IMR-90 (cell line): ENCODE data around the gene MRM1. TPM values are rescaled to one million over a fixed set of nuclear protein-coding genes. Genes with fewer than 3 reads are reported as not detected.

ENCODE experiments used
- ATAC-seq: fragments of 200-7000 bp; cut with Tn5 transposase; 2 replicates; pipeline ENCODE4 v1.9.1; 2020; ENCODE audit warnings: low read depth, mild to moderate bottlenecking, moderate library complexity
- BruUV-seq: library from RNA; stranded (reverse); fragments of 400-500 nt; replicated peaks from 2 replicates; lab custom pipeline; 2021; lab: Mats Ljungman, UMichigan
- CTCF ChIA-PET: fragments of 300-600 bp; formaldehyde crosslinking; extraction: SDS; loops from one replicate; lab custom pipeline; 2021; ENCODE audit warnings: antibody characterized with exemption; lab: Yijun Ruan, JAX
- POLR2A ChIA-PET: fragments of 300-600 bp; sonication (Branson Sonifier 250); formaldehyde crosslinking; loops from one replicate; lab custom pipeline; 2022; ENCODE audit warnings: antibody characterized with exemption; ENCODE audit not compliant: unreplicated experiment; lab: Charles Lee
- DNase-seq: peaks from one replicate; pipeline ENCODE4 v3.0.0; 2013
- H2AFZ ChIP-seq: replicated peaks from 2 replicates; pipeline ENCODE3; 2013; ENCODE audit warnings: low read length, mild to moderate bottlenecking; ENCODE audit not compliant: poor library complexity
- H2AK5ac ChIP-seq: 2 replicates; pipeline ENCODE4 v1.6.1; 2013; ENCODE audit warnings: low read depth, low read length, inconsistent platforms
- H2AK9ac ChIP-seq: replicated peaks from 2 replicates; pipeline ENCODE3; 2013; ENCODE audit warnings: mild to moderate bottlenecking, low read depth, low read length, moderate library complexity; ENCODE audit not compliant: poor library complexity
- H2BK120ac ChIP-seq: 2 replicates; pipeline ENCODE4 v1.6.1; 2013; ENCODE audit warnings: low read depth, low read length, inconsistent platforms
- H2BK15ac ChIP-seq: 3 replicates; pipeline ENCODE4 v1.6.1; 2013; ENCODE audit warnings: low read depth, low read length, inconsistent platforms
- H2BK20ac ChIP-seq: 2 replicates; pipeline ENCODE4 v1.6.1; 2013; ENCODE audit warnings: low read depth, mild to moderate bottlenecking, inconsistent platforms, low read length, moderate library complexity
- H2BK5ac ChIP-seq: 2 replicates; pipeline ENCODE4 v1.6.1; 2013; ENCODE audit warnings: mild to moderate bottlenecking, low read depth, low read length, inconsistent platforms; ENCODE audit not compliant: poor library complexity, severe bottlenecking
- H3K14ac ChIP-seq: replicated peaks from 2 replicates; pipeline ENCODE4 v1.6.1; 2013; ENCODE audit warnings: low read depth, low read length, inconsistent platforms
- H3K18ac ChIP-seq: 2 replicates; pipeline ENCODE4 v1.6.1; 2013; ENCODE audit warnings: low read depth, low read length, control low read depth
- H3K23ac ChIP-seq: 2 replicates; pipeline ENCODE4 v1.6.1; 2013; ENCODE audit warnings: low read depth, low read length, inconsistent platforms
- H3K27ac ChIP-seq: 2 replicates; pipeline ENCODE4 v1.5.1; 2013; ENCODE audit warnings: mild to moderate bottlenecking, control low read depth, low read length; ENCODE audit not compliant: insufficient read depth
- H3K27me3 ChIP-seq: 2 replicates; pipeline ENCODE4 v1.6.1; 2013; ENCODE audit warnings: low read length; ENCODE audit not compliant: control insufficient read depth, insufficient read depth
- H3K36me3 ChIP-seq: 2 replicates; pipeline ENCODE4 v1.6.1; 2013; ENCODE audit warnings: low read length, mixed read lengths; ENCODE audit not compliant: control insufficient read depth, insufficient read depth
- H3K4ac ChIP-seq: 2 replicates; pipeline ENCODE4 v1.6.1; 2013; ENCODE audit warnings: low read depth, low read length, inconsistent platforms
- H3K4me1 ChIP-seq: 2 replicates; pipeline ENCODE4 v1.6.1; 2013; ENCODE audit warnings: low read length, mixed read lengths; ENCODE audit not compliant: control insufficient read depth, insufficient read depth
- H3K4me2 ChIP-seq: 2 replicates; pipeline ENCODE4 v1.6.1; 2013; ENCODE audit warnings: low read depth, mild to moderate bottlenecking, control low read depth, low read length, moderate library complexity
- H3K4me3 ChIP-seq: 2 replicates; pipeline ENCODE4 v1.5.1; 2013; ENCODE audit warnings: low read depth, mild to moderate bottlenecking, control low read depth, low read length, moderate library complexity; ENCODE audit not compliant: insufficient read depth
- H3K56ac ChIP-seq: 2 replicates; pipeline ENCODE4 v1.6.1; 2013; ENCODE audit warnings: low read length, inconsistent platforms; ENCODE audit not compliant: insufficient read depth; ENCODE audit errors: extremely low read depth
- H3K79me1 ChIP-seq, 2 experiments: 2 replicates each; pipeline ENCODE4 v1.6.1; 2013; ENCODE audit warnings: low read length in 2 of 2, inconsistent platforms in 1 of 2, low read depth in 1 of 2
- H3K9ac ChIP-seq: 2 replicates; pipeline ENCODE4 v1.6.1; 2013; ENCODE audit warnings: low read depth, low read length, control low read depth
- H3K9me1 ChIP-seq: 2 replicates; pipeline ENCODE4 v1.6.1; 2013; ENCODE audit warnings: low read length, inconsistent platforms; ENCODE audit not compliant: insufficient read depth
- H3K9me3 ChIP-seq: 2 replicates; pipeline ENCODE4 v1.6.1; 2013; ENCODE audit warnings: low read length; ENCODE audit not compliant: control insufficient read depth, insufficient read depth
- H4K20me1 ChIP-seq: 2 replicates; pipeline ENCODE4 v1.6.1; 2013; ENCODE audit warnings: low read length, inconsistent platforms; ENCODE audit not compliant: insufficient read depth
- H4K5ac ChIP-seq: 2 replicates; pipeline ENCODE4 v1.6.1; 2013; ENCODE audit warnings: mild to moderate bottlenecking, low read depth, low read length, control low read depth
- H4K8ac ChIP-seq, 2 experiments: 2 replicates each; pipeline ENCODE4 v1.6.1; 2013; ENCODE audit warnings: low read depth in 2 of 2, low read length in 2 of 2, control low read depth in 1 of 2, inconsistent platforms in 1 of 2
- H4K91ac ChIP-seq: 2 replicates; pipeline ENCODE4 v1.6.1; 2013; ENCODE audit warnings: low read depth, low read length, inconsistent platforms; ENCODE audit not compliant: insufficient read depth
- CEBPB ChIP-seq: IDR thresholded peaks from 2 replicates; pipeline ENCODE4 v1.6.1; 2012; ENCODE audit warnings: low read depth, low read length, improper control_type of control experiment
- CHD1 ChIP-seq: IDR thresholded peaks from 2 replicates; pipeline ENCODE4 v1.6.1; 2012; ENCODE audit warnings: low read depth, low read length, improper control_type of control experiment
- ELK1 ChIP-seq: fragments of 150-350 bp; IDR thresholded peaks from 2 replicates; pipeline ENCODE4 v1.6.1; 2016; ENCODE audit warnings: low read depth, mild to moderate bottlenecking, low read length, moderate library complexity, borderline replicate concordance
- FOS ChIP-seq: fragments of 150-350 bp; IDR thresholded peaks from 2 replicates; pipeline ENCODE4 v1.6.1; 2016; ENCODE audit warnings: low read depth, low read length
- MAZ ChIP-seq: IDR thresholded peaks from 2 replicates; pipeline ENCODE4 v1.6.1; 2012; ENCODE audit warnings: low read depth, mild to moderate bottlenecking, low read length, improper control_type of control experiment, moderate library complexity, borderline replicate concordance
- MXI1 ChIP-seq: IDR thresholded peaks from 2 replicates; pipeline ENCODE4 v1.6.1; 2012; ENCODE audit warnings: low read depth, mild to moderate bottlenecking, low read length, moderate library complexity, borderline replicate concordance
- POLR2A ChIP-seq: IDR thresholded peaks from 2 replicates; pipeline ENCODE4 v1.6.1; 2012; ENCODE audit warnings: mild to moderate bottlenecking, low read depth, low read length
- RFX5 ChIP-seq: IDR thresholded peaks from 2 replicates; pipeline ENCODE4 v1.8.0; 2012; ENCODE audit warnings: low read depth, mild to moderate bottlenecking, low read length, moderate library complexity
- SMC3 ChIP-seq: fragments of 150-350 bp; IDR thresholded peaks from 2 replicates; pipeline ENCODE4 v1.6.1; 2016; ENCODE audit warnings: low read depth, mild to moderate bottlenecking, antibody characterized with exemption, low read length, moderate library complexity
- USF2 ChIP-seq: fragments of 150-350 bp; IDR thresholded peaks from 2 replicates; pipeline ENCODE4 v1.6.1; 2017; ENCODE audit warnings: mild to moderate bottlenecking, antibody characterized with exemption, low read length, low read depth
- WGBS, 2 experiments: methylation state at CpG; one replicate each; pipeline versions ENCODE4 v1.1.5 to v1.1.7; 2013; ENCODE audit warnings: missing lambda C conversion rate in 2 of 2; ENCODE audit not compliant: insufficient read length in 1 of 2; ENCODE audit errors: extremely low coverage in 2 of 2; 5-methylcytosine and 5-hydroxymethylcytosine counted together
- dilution Hi-C: fragments of 300-500 bp; cut with HindIII; formaldehyde crosslinking; loops from one replicate; pipeline ENCODE4 v1.14.3; 2018; ENCODE audit warnings: low sequenced_read_pairs; ENCODE audit not compliant: unreplicated experiment
- in situ Hi-C: fragments of 300-500 bp; cut with MboI; formaldehyde crosslinking; loops from 3 replicates; pipeline ENCODE4 v1.14.3; 2019; ENCODE audit warnings: low sequenced_read_pairs, inconsistent platforms, mixed read lengths
- intact Hi-C: fragments of 100-400 bp; cut with micrococcal nuclease; formaldehyde crosslinking; loops from 2 replicates; pipeline ENCODE4 v1.10.0; 2022
- polyA plus RNA-seq, 3 experiments: library from polyadenylated mRNA; depleted of rRNA; stranded (reverse); fragments of >200 nt; gene quantifications; 2 replicates each; pipeline ENCODE4 v1.2.3, GENCODE V29; 2012; ENCODE audit warnings: low replicate concordance in 1 of 3
- total RNA-seq: library from RNA; depleted of rRNA; stranded (reverse); fragments of >200 nt; gene quantifications from 2 replicates; pipeline ENCODE4 v1.2.3, GENCODE V29; 2012

Gene MRM1
- total and polyA plus RNA-seq, 2 of the 4 experiments (the other 2 are of a cell fraction), result 2.2 to 5.3 TPM

GRCh38 chr17:36593656-36594316 is 7.6 kb upstream of the MRM1 start (continued):
- TF ChIP-seq USF2 (no peak), POLR2A (no peak)

GRCh38 chr17:36594626-36595401 is 6.6 kb upstream of the MRM1 start:
- Histone ChIP-seq H3K27me3 (no peaks in the 10 kb centered on the region), H3K14ac (no peak overlapping the region), H2AK9ac (no peak overlapping the region), H3K9me1 (peaks cover 28% of the 10 kb centered on the region), H4K5ac (no peak overlapping the region), H3K4me2 (no peak overlapping the region), H3K27ac (no peak overlapping the region), H3K4ac (no peak overlapping the region), H3K36me3 (peaks cover 7% of the 10 kb centered on the region), H3K56ac (no peak overlapping the region), H2BK120ac (no peak overlapping the region), H3K9ac (no peak overlapping the region), H3K4me3 (no peak overlapping the region), H4K8ac (no peak overlapping the region), H3K18ac (no peak overlapping the region), H3K79me1 (peaks cover 12 to 46% of the 10 kb centered on the region in 2 experiments; a peak in 3 of 4 replicates), H4K20me1 (peaks cover 9% of the 10 kb centered on the region; the same call in 1 of the 2 replicates), H3K4me1 (peaks cover 5% of the 10 kb centered on the region), H2BK15ac (no peak overlapping the region), H2AFZ (no peak overlapping the region), H2BK20ac (no peak overlapping the region), H2AK5ac (no peak overlapping the region), H3K23ac (no peak overlapping the region), H3K9me3 (no peaks in the 10 kb centered on the region), H4K91ac (no peak overlapping the region), H2BK5ac (no peak overlapping the region)
- intact Hi-C loops (no loop called here), in situ Hi-C loops (no loop called here), dilution Hi-C loops (no loop called here)
- WGBS, 2 experiments, result 100% methylated on average over 1 of the region's 13 CpGs; no CpG with 5 or more reads in 1 of the 2 experiments
- ATAC-seq (no peak), DNase-seq (no peak)
- POLR2A ChIA-PET, result no interaction called here
- CTCF ChIA-PET, result no interaction called here
- no TSS peak for BruUV-seq
- TF ChIP-seq SMC3, result no peak
- TF ChIP-seq RFX5, result no peak
- no peak for TF ChIP-seq POLR2A
- no peak for TF ChIP-seq CHD1
- TF ChIP-seq CEBPB, result no peak
- TF ChIP-seq USF2, result no peak
- no peak for TF ChIP-seq FOS
- TF ChIP-seq MAZ, result no peak
- TF ChIP-seq MXI1, result no peak
- TF ChIP-seq ELK1, result no peak
